ENCODE results near the gene VAV3.

DNA sequence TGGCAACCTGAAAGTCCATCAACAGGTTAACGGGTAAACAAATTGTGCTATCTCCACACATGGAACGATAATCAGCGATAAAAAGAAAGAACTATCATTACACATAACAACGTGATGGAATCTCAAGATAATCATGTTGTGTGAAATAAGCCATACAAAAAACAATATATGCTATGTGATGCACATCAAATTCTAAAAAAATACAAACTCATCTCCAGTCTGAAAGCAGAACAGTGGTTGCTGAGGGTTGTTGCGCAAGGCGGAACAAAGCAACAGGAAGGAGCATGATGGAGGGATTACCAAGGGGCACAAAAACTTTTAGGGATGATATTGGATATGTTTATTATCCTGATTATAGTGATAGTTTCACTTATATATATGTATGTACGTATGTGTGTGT is 324.8 kb downstream of the VAV3 start:
- TF ChIP-seq JUND (IDR thresholded peaks at IDR 0.05; ENCODE audit: low read length) (no peak), SP1 (IDR thresholded peaks at IDR 0.05; ENCODE audit: low read depth, low read length) (no peak)
- TF ChIP-seq, protein P1, sequence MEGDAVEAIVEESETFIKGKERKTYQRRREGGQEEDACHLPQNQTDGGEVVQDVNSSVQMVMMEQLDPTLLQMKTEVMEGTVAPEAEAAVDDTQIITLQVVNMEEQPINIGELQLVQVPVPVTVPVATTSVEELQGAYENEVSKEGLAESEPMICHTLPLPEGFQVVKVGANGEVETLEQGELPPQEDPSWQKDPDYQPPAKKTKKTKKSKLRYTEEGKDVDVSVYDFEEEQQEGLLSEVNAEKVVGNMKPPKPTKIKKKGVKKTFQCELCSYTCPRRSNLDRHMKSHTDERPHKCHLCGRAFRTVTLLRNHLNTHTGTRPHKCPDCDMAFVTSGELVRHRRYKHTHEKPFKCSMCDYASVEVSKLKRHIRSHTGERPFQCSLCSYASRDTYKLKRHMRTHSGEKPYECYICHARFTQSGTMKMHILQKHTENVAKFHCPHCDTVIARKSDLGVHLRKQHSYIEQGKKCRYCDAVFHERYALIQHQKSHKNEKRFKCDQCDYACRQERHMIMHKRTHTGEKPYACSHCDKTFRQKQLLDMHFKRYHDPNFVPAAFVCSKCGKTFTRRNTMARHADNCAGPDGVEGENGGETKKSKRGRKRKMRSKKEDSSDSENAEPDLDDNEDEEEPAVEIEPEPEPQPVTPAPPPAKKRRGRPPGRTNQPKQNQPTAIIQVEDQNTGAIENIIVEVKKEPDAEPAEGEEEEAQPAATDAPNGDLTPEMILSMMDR (IDR thresholded peaks at IDR 0.05; ENCODE audit: control extremely low read depth in 1 of 3, insufficient read depth in 1 of 3, low read depth in 1 of 3, low read length in 3 of 3), result no peak
